SK-N-SH (cell line): Measurements from ENCODE around the gene SMURF1. TPM values are rescaled to one million over a fixed set of nuclear protein-coding genes. Genes with fewer than 3 reads are reported as not detected.

Source experiments
- CTCF ChIA-PET: fragments of 300-600, 350-600 bp; formaldehyde crosslinking; extraction: SDS; loops from one replicate; lab custom pipeline; 2021; lab: Yijun Ruan, JAX
- POLR2A ChIA-PET: fragments of 350-600 bp; sonication (Branson Sonifier 250); formaldehyde crosslinking; extraction: SDS; loops from one replicate; lab custom pipeline; 2020; ENCODE audit warnings: antibody characterized with exemption, inconsistent platforms; lab: Yijun Ruan, JAX
- DNase-seq: peaks from one replicate; pipeline ENCODE4 v3.0.0; 2012
- H2AFZ ChIP-seq: fragments of 200-600 bp; sonication (generic); 2 replicates; pipeline ENCODE4 v1.8.1; 2016; ENCODE audit warnings: antibody characterized with exemption, mild to moderate bottlenecking, low read depth
- H3F3A ChIP-seq: fragments of 200-600 bp; sonication (generic); replicated peaks from 2 replicates; pipeline ENCODE3; 2016; ENCODE audit warnings: antibody characterized with exemption, mild to moderate bottlenecking; ENCODE audit not compliant: insufficient read depth
- H3K27ac ChIP-seq, 2 experiments: fragments of 200-500 bp in 1 of 2; fragments of 200-600 bp in 1 of 2; sonication (Bioruptor generic) in 1 of 2; sonication (generic), shearing (Covaris generic) in 1 of 2; 2 replicates each; pipeline versions ENCODE4 v1.5.1 to v1.6.1; 2014 to 2016; ENCODE audit warnings: low read depth in 2 of 2, inconsistent platforms in 1 of 2, low read length in 1 of 2, mild to moderate bottlenecking in 1 of 2, mixed read lengths in 1 of 2
- H3K27me3 ChIP-seq: fragments of 200-600 bp; sonication (generic), shearing (Covaris generic); 2 replicates; pipeline ENCODE4 v1.6.1; 2016; ENCODE audit warnings: mixed run types; ENCODE audit not compliant: insufficient read depth
- H3K36me3 ChIP-seq, 2 experiments: fragments of 200-500 bp in 1 of 2; fragments of 200-600 bp in 1 of 2; sonication (Bioruptor generic) in 1 of 2; sonication (generic) in 1 of 2; replicated peaks in 1 of 2; 2 replicates each; pipeline versions ENCODE3 to v1.5.1; 2014 to 2016; ENCODE audit warnings: low read length in 1 of 2, mild to moderate bottlenecking in 1 of 2; ENCODE audit not compliant: insufficient read depth in 2 of 2, control insufficient read depth in 1 of 2
- H3K4me1 ChIP-seq, 2 experiments: fragments of 200-500 bp in 1 of 2; fragments of 200-600 bp in 1 of 2; sonication (Bioruptor generic) in 1 of 2; sonication (generic), shearing (Covaris generic) in 1 of 2; 2 replicates each; pipeline versions ENCODE4 v1.5.1 to v1.6.1; 2014 to 2016; ENCODE audit warnings: low read depth in 1 of 2, low read length in 1 of 2, mixed run types in 1 of 2; ENCODE audit not compliant: insufficient read depth in 2 of 2, control insufficient read depth in 1 of 2
- H3K4me2 ChIP-seq: fragments of 200-600 bp; sonication (generic), shearing (Covaris generic); 2 replicates; pipeline ENCODE4 v1.6.1; 2017; ENCODE audit warnings: mixed run types
- H3K4me3 ChIP-seq, 2 experiments: fragments of 200-500 bp in 1 of 2; fragments of 200-600 bp in 1 of 2; sonication (Bioruptor generic) in 1 of 2; sonication (generic), shearing (Covaris generic) in 1 of 2; 2 replicates each; pipeline versions ENCODE4 v1.5.1 to v1.8.1; 2014 to 2016; ENCODE audit warnings: low read depth in 2 of 2, inconsistent platforms in 1 of 2, low read length in 1 of 2, mild to moderate bottlenecking in 1 of 2, mixed read lengths in 1 of 2, moderate library complexity in 1 of 2
- H3K79me2 ChIP-seq: fragments of 200-600 bp; sonication (generic); 2 replicates; pipeline ENCODE4 v1.8.1; 2017; ENCODE audit warnings: mild to moderate bottlenecking; ENCODE audit not compliant: insufficient read depth
- H3K9ac ChIP-seq: fragments of 200-600 bp; sonication (generic); 2 replicates; pipeline ENCODE4 v1.6.1; 2017; ENCODE audit warnings: mixed run types
- H3K9me2 ChIP-seq: fragments of 200-600 bp; sonication (generic); 2 replicates; pipeline ENCODE4 v1.6.1; 2017; ENCODE audit warnings: mixed run types
- H3K9me3 ChIP-seq: fragments of 200-600 bp; sonication (generic); 2 replicates; pipeline ENCODE4 v1.6.1; 2017; ENCODE audit warnings: mixed run types, mild to moderate bottlenecking, moderate library complexity
- H4K20me1 ChIP-seq: fragments of 200-600 bp; sonication (generic); 2 replicates; pipeline ENCODE4 v1.6.1; 2017; ENCODE audit warnings: mild to moderate bottlenecking, mixed run types; ENCODE audit not compliant: insufficient read depth
- CHD2 ChIP-seq: fragments of 150-350 bp; IDR thresholded peaks from 2 replicates; pipeline ENCODE4 v1.6.1; 2018; ENCODE audit warnings: low read length; ENCODE audit not compliant: partially characterized antibody
- CTCF ChIP-seq: fragments of 200-600 bp; sonication (generic); IDR thresholded peaks from 2 replicates; pipeline ENCODE4 v1.6.1; 2017; ENCODE audit warnings: antibody characterized with exemption, mild to moderate bottlenecking, moderate library complexity
- ELF1 ChIP-seq: IDR thresholded peaks from 2 replicates; pipeline ENCODE4 v1.4.0; 2012
- FOSL2 ChIP-seq: IDR thresholded peaks from 2 replicates; pipeline ENCODE4 v1.4.0; 2012; ENCODE audit warnings: low read depth, mild to moderate bottlenecking, moderate library complexity, borderline replicate concordance
- FOXJ3 ChIP-seq: sonication (generic); formaldehyde crosslinking; IDR thresholded peaks from 2 replicates; pipeline ENCODE4 v1.5.1; 2020; ENCODE audit warnings: mild to moderate bottlenecking, missing genetic modification reagents
- FOXM1 ChIP-seq: IDR thresholded peaks from 2 replicates; pipeline ENCODE4 v1.4.0; 2012; ENCODE audit warnings: low read depth, mild to moderate bottlenecking
- GATA2 ChIP-seq: sonication (generic); formaldehyde crosslinking; IDR thresholded peaks from 2 replicates; pipeline ENCODE4 v1.5.0; 2020; ENCODE audit warnings: mild to moderate bottlenecking, missing genetic modification reagents
- IRF3 ChIP-seq: fragments of 150-350 bp; IDR thresholded peaks from 2 replicates; pipeline ENCODE4 v1.6.1; 2016; ENCODE audit warnings: mild to moderate bottlenecking, low read depth, low read length
- JUND ChIP-seq: IDR thresholded peaks from 2 replicates; pipeline ENCODE4 v1.4.0; 2012
- NRF1 ChIP-seq: IDR thresholded peaks from 2 replicates; pipeline ENCODE4 v1.6.1; 2012; ENCODE audit warnings: low read depth, mild to moderate bottlenecking, low read length
- POLR2AphosphoS5 ChIP-seq: IDR thresholded peaks from 2 replicates; pipeline ENCODE4 v1.6.1; 2012; ENCODE audit warnings: low read depth, low read length
- RAD21 ChIP-seq: IDR thresholded peaks from 2 replicates; pipeline ENCODE4 v1.6.1; 2012; ENCODE audit warnings: mild to moderate bottlenecking, low read length
- RCOR1 ChIP-seq: fragments of 150-350 bp; IDR thresholded peaks from 2 replicates; pipeline ENCODE4 v1.6.1; 2017; ENCODE audit warnings: antibody characterized with exemption, low read length
- RXRA ChIP-seq: IDR thresholded peaks from 2 replicates; pipeline ENCODE4 v1.4.0; 2012; ENCODE audit warnings: low read depth, mild to moderate bottlenecking, borderline replicate concordance
- SIN3A ChIP-seq: IDR thresholded peaks from 2 replicates; pipeline ENCODE4 v1.6.1; 2012; ENCODE audit warnings: low read depth, mild to moderate bottlenecking, low read length, moderate library complexity, borderline replicate concordance
- SMC3 ChIP-seq: IDR thresholded peaks from 2 replicates; pipeline ENCODE4 v1.6.1; 2012; ENCODE audit warnings: low read depth, low read length, improper control_type of control experiment
- TAF1 ChIP-seq: IDR thresholded peaks from 2 replicates; pipeline ENCODE4 v1.6.1; 2012; ENCODE audit warnings: low read depth, mild to moderate bottlenecking, low read length, moderate library complexity, borderline replicate concordance
- TCF12 ChIP-seq: IDR thresholded peaks from 2 replicates; pipeline ENCODE4 v1.4.0; 2012
- TEAD4 ChIP-seq: IDR thresholded peaks from 2 replicates; pipeline ENCODE4 v1.4.0; 2012; ENCODE audit warnings: mild to moderate bottlenecking, borderline replicate concordance; ENCODE audit not compliant: insufficient read depth
- YY1 ChIP-seq: IDR thresholded peaks from 2 replicates; pipeline ENCODE4 v1.4.0; 2012; ENCODE audit warnings: low read depth, mild to moderate bottlenecking
- WGBS: methylation state at CpG from one replicate; pipeline ENCODE4 v1.1.6; 2017; ENCODE audit warnings: low lambda C conversion rate; 5-methylcytosine and 5-hydroxymethylcytosine counted together
- polyA plus RNA-seq, 3 experiments: library from polyadenylated mRNA; depleted of rRNA; stranded (reverse); fragments of >200 nt; gene quantifications; 2 replicates each; pipeline ENCODE4 v1.2.3, GENCODE V29; 2012
- TF ChIP-seq, protein P1 (sequence below): IDR thresholded peaks from 2 replicates; pipeline ENCODE4 v1.4.0; 2012; ENCODE audit warnings: low read depth
- TF ChIP-seq, protein P2 (sequence below): IDR thresholded peaks from 2 replicates; pipeline ENCODE4; 2012

Gene SMURF1
- polyA plus RNA-seq, 1 of the 3 experiments (the other 2 are of a cell fraction): 12.9 TPM

- Histone ChIP-seq H3K36me3 (peaks cover 54 to 86% of the 10 kb centered on the region in 2 experiments), H4K20me1 (no peaks in the 10 kb centered on the region), H3K79me2 (no peaks in the 10 kb centered on the region), H3K9me3 (no peaks in the 10 kb centered on the region), H3K27me3 (no peaks in the 10 kb centered on the region), H3K27ac (no peak overlapping the region), H3K9ac (no peak overlapping the region), H3K4me3 (no peak overlapping the region), H3K9me2 (no peaks in the 10 kb centered on the region), H3K4me2 (no peak overlapping the region), H2AFZ (no peak overlapping the region), H3F3A (no peaks in the 10 kb centered on the region), H3K4me1 (no peaks in the 10 kb centered on the region; a peak in 1 of 4 replicates)
- 93% methylated on average over 20 of the region's 20 CpGs for WGBS
- CTCF ChIA-PET: no interaction called here
- no peak for DNase-seq
- POLR2A ChIA-PET: no interaction called here
- TF ChIP-seq TCF12: no peak
- TF ChIP-seq CHD2: no peak
- no peak for TF ChIP-seq TEAD4
- no peak for TF ChIP-seq CTCF
- no peak for TF ChIP-seq ELF1
- no peak for TF ChIP-seq RCOR1
- no peak for TF ChIP-seq SMC3
- TF ChIP-seq SIN3A: no peak
- no peak for TF ChIP-seq NRF1
- TF ChIP-seq, protein P1, sequence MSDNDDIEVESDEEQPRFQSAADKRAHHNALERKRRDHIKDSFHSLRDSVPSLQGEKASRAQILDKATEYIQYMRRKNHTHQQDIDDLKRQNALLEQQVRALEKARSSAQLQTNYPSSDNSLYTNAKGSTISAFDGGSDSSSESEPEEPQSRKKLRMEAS: no peak
- TF ChIP-seq, protein P2, sequence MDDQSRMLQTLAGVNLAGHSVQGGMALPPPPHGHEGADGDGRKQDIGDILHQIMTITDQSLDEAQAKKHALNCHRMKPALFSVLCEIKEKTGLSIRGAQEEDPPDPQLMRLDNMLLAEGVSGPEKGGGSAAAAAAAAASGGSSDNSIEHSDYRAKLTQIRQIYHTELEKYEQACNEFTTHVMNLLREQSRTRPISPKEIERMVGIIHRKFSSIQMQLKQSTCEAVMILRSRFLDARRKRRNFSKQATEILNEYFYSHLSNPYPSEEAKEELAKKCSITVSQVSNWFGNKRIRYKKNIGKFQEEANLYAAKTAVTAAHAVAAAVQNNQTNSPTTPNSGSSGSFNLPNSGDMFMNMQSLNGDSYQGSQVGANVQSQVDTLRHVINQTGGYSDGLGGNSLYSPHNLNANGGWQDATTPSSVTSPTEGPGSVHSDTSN: no peak
- no peak for TF ChIP-seq RXRA
- TF ChIP-seq YY1: no peak
These were observed 141.1 kb downstream of the SMURF1 start for GRCh38 chr7:99002827-99003212.

DNA sequence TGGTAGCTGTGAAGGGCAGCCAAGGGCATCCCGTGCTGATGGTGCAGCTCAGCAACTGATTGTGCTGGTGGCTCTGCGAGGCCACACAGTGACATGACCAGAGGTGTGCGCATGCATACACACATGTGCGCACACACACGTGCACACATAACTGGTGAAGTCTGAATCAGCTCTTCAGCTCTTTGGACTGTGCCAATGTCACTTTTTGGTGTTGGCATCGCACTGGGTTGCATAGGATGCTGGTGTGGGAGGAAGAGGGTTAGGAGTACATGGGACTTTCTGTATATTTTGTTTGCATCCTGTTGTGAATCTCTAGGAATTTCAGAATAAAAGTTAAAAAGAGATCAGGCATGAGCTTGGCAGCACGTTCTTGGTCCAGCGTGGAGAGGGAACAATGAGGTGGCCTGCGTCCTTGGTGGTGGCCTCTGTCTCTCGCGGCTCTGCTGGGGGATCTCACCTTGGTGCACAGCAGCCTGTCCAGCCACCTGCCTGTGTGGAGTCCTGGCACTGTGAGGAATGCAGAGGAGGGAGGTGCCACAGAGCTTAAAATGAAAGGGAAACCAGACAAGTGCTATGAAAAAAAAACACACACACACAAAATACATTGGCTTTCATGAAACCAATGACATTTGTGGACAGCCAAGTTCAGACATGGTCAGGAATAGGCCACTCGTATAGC lies 141.6 kb downstream of the SMURF1 start:
- Histone ChIP-seq H4K20me1 (no peaks in the 10 kb centered on the region), H3K9me2 (no peaks in the 10 kb centered on the region), H3K79me2 (no peaks in the 10 kb centered on the region), H3K4me1 (no peaks in the 10 kb centered on the region; a peak in 1 of 4 replicates), H3F3A (peaks cover 4% of the 10 kb centered on the region), H3K36me3 (peaks cover 55 to 92% of the 10 kb centered on the region in 2 experiments), H3K27ac (no peak overlapping the region), H3K9me3 (no peaks in the 10 kb centered on the region), H2AFZ (no peak overlapping the region), H3K27me3 (no peaks in the 10 kb centered on the region), H3K4me2 (no peak overlapping the region), H3K9ac (no peak overlapping the region), H3K4me3 (no peak overlapping the region)
- ChIA-PET CTCF (no interaction called here), POLR2A (no interaction called here)
- WGBS: 97% methylated on average over 10 of the region's 12 CpGs
- DNase-seq: no peak
- TF ChIP-seq RXRA: no peak
- no peak for TF ChIP-seq JUND
- no peak for TF ChIP-seq ELF1
- no peak for TF ChIP-seq CTCF
- TF ChIP-seq, protein P1: no peak
- TF ChIP-seq GATA2 (CRISPR knock-in tag): no peak
- TF ChIP-seq IRF3: no peak
- no peak for TF ChIP-seq TEAD4
- no peak for TF ChIP-seq POLR2AphosphoS5
- TF ChIP-seq FOXJ3 (CRISPR knock-in tag): no peak
- no peak for TF ChIP-seq TAF1
- no peak for TF ChIP-seq RAD21
- TF ChIP-seq FOSL2: no peak
- no peak for TF ChIP-seq TCF12
- TF ChIP-seq YY1: no peak
- TF ChIP-seq FOXM1: no peak
